GM18870 (cell line): ENCODE measurements around the gene ZC3H7B.
A peak's percentile ranks its signal among the peaks of the same experiment; 100 is the strongest.
"Not testable (repeated sequence)": the region's sequence is repeated elsewhere in the genome, so short reads cannot be mapped to it uniquely, and the experiment has no call there.

ENCODE experiments used
- ATAC-seq: cut with Tn5 transposase; IDR thresholded peaks from one replicate; pipeline ENCODE4 v1.9.1; 2021; ENCODE audit warnings: moderate library complexity; ENCODE audit not compliant: unreplicated experiment

ZC3H7B gene

GRCh38 chr22:41285820-41286638 is 15.3 kb upstream of the ZC3H7B start, which contains the start of gene RANGAP1:
TSS of gene RANGAP1 (minus strand) at chr22:41286187. CDS start at chr22:41281044, 5,143 bp downstream.
- ATAC-seq, result peak; percentile 83

- peak; percentile 21 for ATAC-seq
Measured at GRCh38 chr22:41286639-41287091, 14.7 kb upstream of the ZC3H7B start.

- ATAC-seq, result no peak
Measured at GRCh38 chr22:41288245-41288946, 12.9 kb upstream of the ZC3H7B start.

- ATAC-seq, result no peak
Measured at GRCh38 chr22:41289671-41290070, 11.7 kb upstream of the ZC3H7B start.

GRCh38 chr22:41290262-41291221 is 10.8 kb upstream of the ZC3H7B start:
- ATAC-seq, result no peak

- not testable (repeated sequence) for ATAC-seq
Measured at GRCh38 chr22:41294816-41295215, 6.5 kb upstream of the ZC3H7B start.

- ATAC-seq, result no peak
Measured at GRCh38 chr22:41296826-41297667, 4.3 kb upstream of the ZC3H7B start.

- no peak for ATAC-seq
Measured at GRCh38 chr22:41300661-41301060, 664 bp upstream of the ZC3H7B start.

- ATAC-seq, result no peak
Measured at GRCh38 chr22:41302021-41302767, 869 bp downstream of the ZC3H7B start.

GRCh38 chr22:41302811-41303210 is 1.5 kb downstream of the ZC3H7B start:
- ATAC-seq, result no peak

- ATAC-seq, result no peak
Measured at GRCh38 chr22:41305646-41306045, 4.3 kb downstream of the ZC3H7B start.

- ATAC-seq, result no peak
Measured at GRCh38 chr22:41308054-41308453, 6.7 kb downstream of the ZC3H7B start.

- ATAC-seq, result no peak
Measured at GRCh38 chr22:41308544-41308947, 7.2 kb downstream of the ZC3H7B start.

- no peak for ATAC-seq
Measured at GRCh38 chr22:41310336-41310735, 9.0 kb downstream of the ZC3H7B start.

- ATAC-seq, result no peak
Measured at GRCh38 chr22:41311487-41311886, 10.2 kb downstream of the ZC3H7B start.

- ATAC-seq, result no peak
Measured at GRCh38 chr22:41314821-41315220, 13.5 kb downstream of the ZC3H7B start.

- no peak for ATAC-seq
Measured at GRCh38 chr22:41315586-41315985, 14.3 kb downstream of the ZC3H7B start.

- no peak for ATAC-seq
Measured at GRCh38 chr22:41320416-41321240, 19.3 kb downstream of the ZC3H7B start.
